SK-N-SH (cell line): ENCODE measurements around the gene TRIM46. TPM values are rescaled to one million over a fixed set of nuclear protein-coding genes. Genes with fewer than 3 reads are reported as not detected.

Experiments used
- CTCF ChIA-PET: fragments of 300-600, 350-600 bp; formaldehyde crosslinking; extraction: SDS; loops from one replicate; lab custom pipeline; 2021; lab: Yijun Ruan, JAX
- POLR2A ChIA-PET: fragments of 350-600 bp; sonication (Branson Sonifier 250); formaldehyde crosslinking; extraction: SDS; loops from one replicate; lab custom pipeline; 2020; ENCODE audit warnings: antibody characterized with exemption, inconsistent platforms; lab: Yijun Ruan, JAX
- DNase-seq: peaks from one replicate; pipeline ENCODE4 v3.0.0; 2012
- H2AFZ ChIP-seq: fragments of 200-600 bp; sonication (generic); 2 replicates; pipeline ENCODE4 v1.8.1; 2016; ENCODE audit warnings: antibody characterized with exemption, mild to moderate bottlenecking, low read depth
- H3F3A ChIP-seq: fragments of 200-600 bp; sonication (generic); replicated peaks from 2 replicates; pipeline ENCODE3; 2016; ENCODE audit warnings: antibody characterized with exemption, mild to moderate bottlenecking; ENCODE audit not compliant: insufficient read depth
- H3K27ac ChIP-seq, 2 experiments: fragments of 200-500 bp in 1 of 2; fragments of 200-600 bp in 1 of 2; sonication (Bioruptor generic) in 1 of 2; sonication (generic), shearing (Covaris generic) in 1 of 2; 2 replicates each; pipeline versions ENCODE4 v1.5.1 to v1.6.1; 2014 to 2016; ENCODE audit warnings: low read depth in 2 of 2, inconsistent platforms in 1 of 2, low read length in 1 of 2, mild to moderate bottlenecking in 1 of 2, mixed read lengths in 1 of 2
- H3K27me3 ChIP-seq: fragments of 200-600 bp; sonication (generic), shearing (Covaris generic); 2 replicates; pipeline ENCODE4 v1.6.1; 2016; ENCODE audit warnings: mixed run types; ENCODE audit not compliant: insufficient read depth
- H3K36me3 ChIP-seq, 2 experiments: fragments of 200-500 bp in 1 of 2; fragments of 200-600 bp in 1 of 2; sonication (Bioruptor generic) in 1 of 2; sonication (generic) in 1 of 2; replicated peaks in 1 of 2; 2 replicates each; pipeline versions ENCODE3 to v1.5.1; 2014 to 2016; ENCODE audit warnings: low read length in 1 of 2, mild to moderate bottlenecking in 1 of 2; ENCODE audit not compliant: insufficient read depth in 2 of 2, control insufficient read depth in 1 of 2
- H3K4me1 ChIP-seq, 2 experiments: fragments of 200-500 bp in 1 of 2; fragments of 200-600 bp in 1 of 2; sonication (Bioruptor generic) in 1 of 2; sonication (generic), shearing (Covaris generic) in 1 of 2; 2 replicates each; pipeline versions ENCODE4 v1.5.1 to v1.6.1; 2014 to 2016; ENCODE audit warnings: low read depth in 1 of 2, low read length in 1 of 2, mixed run types in 1 of 2; ENCODE audit not compliant: insufficient read depth in 2 of 2, control insufficient read depth in 1 of 2
- H3K4me2 ChIP-seq: fragments of 200-600 bp; sonication (generic), shearing (Covaris generic); 2 replicates; pipeline ENCODE4 v1.6.1; 2017; ENCODE audit warnings: mixed run types
- H3K4me3 ChIP-seq, 2 experiments: fragments of 200-500 bp in 1 of 2; fragments of 200-600 bp in 1 of 2; sonication (Bioruptor generic) in 1 of 2; sonication (generic), shearing (Covaris generic) in 1 of 2; 2 replicates each; pipeline versions ENCODE4 v1.5.1 to v1.8.1; 2014 to 2016; ENCODE audit warnings: low read depth in 2 of 2, inconsistent platforms in 1 of 2, low read length in 1 of 2, mild to moderate bottlenecking in 1 of 2, mixed read lengths in 1 of 2, moderate library complexity in 1 of 2
- H3K79me2 ChIP-seq: fragments of 200-600 bp; sonication (generic); 2 replicates; pipeline ENCODE4 v1.8.1; 2017; ENCODE audit warnings: mild to moderate bottlenecking; ENCODE audit not compliant: insufficient read depth
- H3K9ac ChIP-seq: fragments of 200-600 bp; sonication (generic); 2 replicates; pipeline ENCODE4 v1.6.1; 2017; ENCODE audit warnings: mixed run types
- H3K9me2 ChIP-seq: fragments of 200-600 bp; sonication (generic); 2 replicates; pipeline ENCODE4 v1.6.1; 2017; ENCODE audit warnings: mixed run types
- H3K9me3 ChIP-seq: fragments of 200-600 bp; sonication (generic); 2 replicates; pipeline ENCODE4 v1.6.1; 2017; ENCODE audit warnings: mixed run types, mild to moderate bottlenecking, moderate library complexity
- H4K20me1 ChIP-seq: fragments of 200-600 bp; sonication (generic); 2 replicates; pipeline ENCODE4 v1.6.1; 2017; ENCODE audit warnings: mild to moderate bottlenecking, mixed run types; ENCODE audit not compliant: insufficient read depth
- CHD2 ChIP-seq: fragments of 150-350 bp; IDR thresholded peaks from 2 replicates; pipeline ENCODE4 v1.6.1; 2018; ENCODE audit warnings: low read length; ENCODE audit not compliant: partially characterized antibody
- ELF1 ChIP-seq: IDR thresholded peaks from 2 replicates; pipeline ENCODE4 v1.4.0; 2012
- FOSL2 ChIP-seq: IDR thresholded peaks from 2 replicates; pipeline ENCODE4 v1.4.0; 2012; ENCODE audit warnings: low read depth, mild to moderate bottlenecking, moderate library complexity, borderline replicate concordance
- FOXJ3 ChIP-seq: sonication (generic); formaldehyde crosslinking; IDR thresholded peaks from 2 replicates; pipeline ENCODE4 v1.5.1; 2020; ENCODE audit warnings: mild to moderate bottlenecking, missing genetic modification reagents
- GABPA ChIP-seq: IDR thresholded peaks from 2 replicates; pipeline ENCODE4 v1.4.0; 2012; ENCODE audit warnings: low read depth, mild to moderate bottlenecking
- GATA2 ChIP-seq: sonication (generic); formaldehyde crosslinking; IDR thresholded peaks from 2 replicates; pipeline ENCODE4 v1.5.0; 2020; ENCODE audit warnings: mild to moderate bottlenecking, missing genetic modification reagents
- IRF3 ChIP-seq: fragments of 150-350 bp; IDR thresholded peaks from 2 replicates; pipeline ENCODE4 v1.6.1; 2016; ENCODE audit warnings: mild to moderate bottlenecking, low read depth, low read length
- JUND ChIP-seq: IDR thresholded peaks from 2 replicates; pipeline ENCODE4 v1.4.0; 2012
- MAX ChIP-seq: IDR thresholded peaks from 2 replicates; pipeline ENCODE4 v1.4.0; 2012; ENCODE audit warnings: low read depth
- MXI1 ChIP-seq: IDR thresholded peaks from 2 replicates; pipeline ENCODE4 v1.6.1; 2012; ENCODE audit warnings: mild to moderate bottlenecking, low read depth, low read length, improper control_type of control experiment
- NRF1 ChIP-seq: IDR thresholded peaks from 2 replicates; pipeline ENCODE4 v1.6.1; 2012; ENCODE audit warnings: low read depth, mild to moderate bottlenecking, low read length
- PBX3 ChIP-seq: IDR thresholded peaks from 2 replicates; pipeline ENCODE4; 2012
- POLR2AphosphoS5 ChIP-seq: IDR thresholded peaks from 2 replicates; pipeline ENCODE4 v1.6.1; 2012; ENCODE audit warnings: low read depth, low read length
- RAD21 ChIP-seq: IDR thresholded peaks from 2 replicates; pipeline ENCODE4 v1.6.1; 2012; ENCODE audit warnings: mild to moderate bottlenecking, low read length
- RFX5 ChIP-seq: IDR thresholded peaks from 2 replicates; pipeline ENCODE4 v1.6.1; 2012; ENCODE audit warnings: mild to moderate bottlenecking, improper control_type of control experiment, low read length
- SIN3A ChIP-seq: IDR thresholded peaks from 2 replicates; pipeline ENCODE4 v1.6.1; 2012; ENCODE audit warnings: low read depth, mild to moderate bottlenecking, low read length, moderate library complexity, borderline replicate concordance
- SMC3 ChIP-seq: IDR thresholded peaks from 2 replicates; pipeline ENCODE4 v1.6.1; 2012; ENCODE audit warnings: low read depth, low read length, improper control_type of control experiment
- TAF1 ChIP-seq: IDR thresholded peaks from 2 replicates; pipeline ENCODE4 v1.6.1; 2012; ENCODE audit warnings: low read depth, mild to moderate bottlenecking, low read length, moderate library complexity, borderline replicate concordance
- TCF12 ChIP-seq: IDR thresholded peaks from 2 replicates; pipeline ENCODE4 v1.4.0; 2012
- YY1 ChIP-seq: IDR thresholded peaks from 2 replicates; pipeline ENCODE4 v1.4.0; 2012; ENCODE audit warnings: low read depth, mild to moderate bottlenecking
- WGBS: methylation state at CpG from one replicate; pipeline ENCODE4 v1.1.6; 2017; ENCODE audit warnings: low lambda C conversion rate; 5-methylcytosine and 5-hydroxymethylcytosine counted together
- polyA plus RNA-seq, 3 experiments: library from polyadenylated mRNA; depleted of rRNA; stranded (reverse); fragments of >200 nt; gene quantifications; 2 replicates each; pipeline ENCODE4 v1.2.3, GENCODE V29; 2012

Gene TRIM46
- polyA plus RNA-seq, 1 of the 3 experiments (the other 2 are of a cell fraction), result 12.7 TPM

- Histone ChIP-seq H3K79me2 (peaks cover 32% of the 10 kb centered on the region), H3K4me1 (peaks cover 15 to 50% of the 10 kb centered on the region in 2 experiments; a peak in 3 of 4 replicates), H3K4me3 (peak overlapping the region in 1 of 2 experiments; percentile 73; a peak in 2 of 4 replicates), H3K9ac (0 out of 2 replicates have a peak overlapping the region, but pooled peaks have one; percentile 89), H2AFZ (no peak overlapping the region), H3K27ac (peak overlapping the region; percentile 96 to 98), H3K9me3 (no peaks in the 10 kb centered on the region), H3F3A (peaks cover 29% of the 10 kb centered on the region), H3K27me3 (no peaks in the 10 kb centered on the region), H3K36me3 (peaks cover 17 to 34% of the 10 kb centered on the region in 2 experiments), H3K9me2 (no peaks in the 10 kb centered on the region), H3K4me2 (peak overlapping the region; percentile 91), H4K20me1 (no peaks in the 10 kb centered on the region)
- no peak for DNase-seq
- POLR2A ChIA-PET, result interaction anchor here (1.0 to 1.6 kb wide), 2 partner anchors 33 to 43 kb away, joined by 4 to 5 read pairs; no protein-coding TSS in a partner anchor
- CTCF ChIA-PET, result interaction anchor here (1.0 to 5.6 kb wide), 8 partner anchors 12 to 285 kb away, joined by 3 to 43 read pairs (median 5); partner anchors contain the start of genes MTX1 and THBS3
- TF ChIP-seq FOXJ3, result no peak
- TF ChIP-seq IRF3, result no peak
- TF ChIP-seq CHD2, result no peak
- TF ChIP-seq SMC3, result no peak
- no peak for TF ChIP-seq TCF12
- no peak for TF ChIP-seq RFX5
- no peak for TF ChIP-seq PBX3
- no peak for TF ChIP-seq TAF1
- no peak for TF ChIP-seq JUND
- TF ChIP-seq YY1, result no peak
- no peak for TF ChIP-seq RAD21
- TF ChIP-seq GABPA, result no peak
- no peak for TF ChIP-seq SIN3A
- 88% methylated on average over 1 of the region's 1 CpG for WGBS
Measured at GRCh38 chr1:155134322-155134721, 39.3 kb upstream of the TRIM46 start.

GRCh38 chr1:155134880-155135414, 38.7 kb upstream of the TRIM46 start:
- DNase-seq, result peak; percentile 66
- Histone ChIP-seq H3K4me1 (peaks cover 9 to 43% of the 10 kb centered on the region in 2 experiments; a peak in 3 of 4 replicates), H3K79me2 (peaks cover 38% of the 10 kb centered on the region), H3K36me3 (peaks cover 17 to 34% of the 10 kb centered on the region in 2 experiments), H3K27ac (peak overlapping the region; percentile 96 to 98), H4K20me1 (no peaks in the 10 kb centered on the region), H3K9me2 (no peaks in the 10 kb centered on the region), H3K27me3 (no peaks in the 10 kb centered on the region), H3K4me3 (peak overlapping the region; percentile 72 to 73), H3K4me2 (peak overlapping the region; percentile 91), H3K9me3 (no peaks in the 10 kb centered on the region), H3F3A (peaks cover 35% of the 10 kb centered on the region), H2AFZ (peak overlapping the region; percentile 78), H3K9ac (peak overlapping the region; percentile 89)
- ChIA-PET CTCF (interaction anchor here (0.7 to 5.6 kb wide), 11 partner anchors 11 to 286 kb away, joined by 3 to 43 read pairs (median 4); partner anchors contain the start of genes KRTCAP2, MTX1 and THBS3), POLR2A (interaction anchor here (1.0 to 1.6 kb wide), 2 partner anchors 33 to 43 kb away, joined by 4 to 5 read pairs; no protein-coding TSS in a partner anchor)
- TF ChIP-seq MXI1 (peak; percentile 55), ELF1 (no peak), SMC3 (no peak), MAX (peak; percentile 65), GATA2 (0 out of 2 replicates have a peak, but pooled peaks have one; percentile 6), NRF1 (no peak), SIN3A (peak; percentile 37; the same call in 1 of the 2 replicates), POLR2AphosphoS5 (no peak), FOXJ3 (no peak), FOSL2 (peak; percentile 31; the same call in 1 of the 2 replicates), RFX5 (0 out of 2 replicates have a peak, but pooled peaks have one; percentile 16)
- 9% methylated on average over 17 of the region's 18 CpGs for WGBS
